ENCODE data around the gene RAB11FIP2.

The RAB11FIP2 gene

DNA sequence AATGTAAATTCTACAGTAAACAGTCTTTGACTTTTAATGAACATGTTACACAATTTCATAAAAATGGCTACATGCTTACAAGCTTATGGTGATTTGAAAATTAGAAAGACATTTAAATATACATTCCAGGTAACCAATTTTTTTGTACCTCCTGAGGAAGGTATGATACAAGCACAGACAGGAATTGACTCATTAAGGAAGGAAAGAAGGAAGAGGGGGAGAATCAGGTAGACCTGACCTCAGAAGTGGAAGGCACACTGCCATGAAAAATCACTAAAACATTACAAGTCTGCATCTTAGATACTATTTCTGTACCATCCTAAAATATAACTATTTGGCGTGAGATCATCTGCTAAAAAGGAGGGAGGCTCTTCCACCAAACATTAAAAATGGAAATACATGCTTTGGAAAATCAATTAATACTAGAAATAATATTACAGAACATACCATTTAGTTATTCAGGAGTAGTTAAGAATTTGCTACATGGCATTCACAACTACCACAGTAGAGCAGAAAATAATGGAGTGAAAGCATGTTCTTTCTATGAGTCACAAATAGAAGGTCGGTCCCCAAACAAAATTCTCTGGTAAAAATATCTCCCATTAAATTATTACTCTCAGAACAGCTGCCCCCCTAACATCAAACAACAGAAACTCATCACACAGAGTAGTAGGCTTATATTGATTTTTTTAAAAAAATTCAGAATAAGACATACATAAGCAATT lies 15.2 kb downstream of the RAB11FIP2 start:
- H3K4me2 ChIP-seq (ENCODE audit: low read length) = no peak overlapping the region

DNA sequence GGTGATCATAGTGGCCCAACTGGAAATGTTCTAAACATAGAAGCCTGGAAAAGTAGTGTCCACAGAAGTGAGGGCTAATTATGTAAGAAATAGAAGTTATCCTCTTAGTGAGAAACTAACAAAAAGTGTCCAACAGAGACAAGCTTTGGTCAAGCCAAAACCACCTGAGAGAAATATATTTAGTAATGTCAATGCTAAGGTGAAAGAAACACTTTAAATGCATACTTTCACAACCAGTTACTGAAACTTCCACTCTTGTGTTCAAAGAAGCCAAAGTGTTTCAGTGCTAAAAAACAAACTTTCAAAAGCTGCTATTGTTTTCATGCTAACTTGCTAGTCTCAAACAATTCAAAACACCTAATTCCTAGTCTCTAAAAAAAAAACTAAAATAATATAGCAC lies 18.1 kb downstream of the RAB11FIP2 start:
- H4K20me1 ChIP-seq (ENCODE audit: control insufficient read depth, insufficient read depth, low read depth, low read length) = no peaks in the 10 kb centered on the region
- H3F3A ChIP-seq (ENCODE audit: control insufficient read depth, insufficient read depth) = no peaks in the 10 kb centered on the region
- H3K36me3 ChIP-seq (ENCODE audit: control insufficient read depth, low read length) = peaks cover 8% of the 10 kb centered on the region
- H3K4me2 ChIP-seq (ENCODE audit: low read length) = no peak overlapping the region
- H3K9me3 ChIP-seq (ENCODE audit: control insufficient read depth, insufficient read depth, low read length) = no peaks in the 10 kb centered on the region
- no peaks in the 10 kb centered on the region for H3K27me3 ChIP-seq (ENCODE audit: control insufficient read depth, low read length)
- no peaks in the 10 kb centered on the region for H3K9me2 ChIP-seq (replicated peaks; ENCODE audit: control insufficient read depth, low read length)
- no peak overlapping the region for H3K4me3 ChIP-seq (ENCODE audit: low read length)
- no peaks in the 10 kb centered on the region for H3K79me2 ChIP-seq (ENCODE audit: control insufficient read depth, low read length)
- H3K4me1 ChIP-seq (ENCODE audit: control insufficient read depth, low read length) = no peaks in the 10 kb centered on the region
- H3K27ac ChIP-seq (ENCODE audit: low read depth, low read length) = no peak overlapping the region
- no peak for TF ChIP-seq EZH2phosphoT487 (IDR thresholded peaks at IDR 0.05; ENCODE audit: borderline replicate concordance, low read length)
- TF ChIP-seq, protein P1, sequence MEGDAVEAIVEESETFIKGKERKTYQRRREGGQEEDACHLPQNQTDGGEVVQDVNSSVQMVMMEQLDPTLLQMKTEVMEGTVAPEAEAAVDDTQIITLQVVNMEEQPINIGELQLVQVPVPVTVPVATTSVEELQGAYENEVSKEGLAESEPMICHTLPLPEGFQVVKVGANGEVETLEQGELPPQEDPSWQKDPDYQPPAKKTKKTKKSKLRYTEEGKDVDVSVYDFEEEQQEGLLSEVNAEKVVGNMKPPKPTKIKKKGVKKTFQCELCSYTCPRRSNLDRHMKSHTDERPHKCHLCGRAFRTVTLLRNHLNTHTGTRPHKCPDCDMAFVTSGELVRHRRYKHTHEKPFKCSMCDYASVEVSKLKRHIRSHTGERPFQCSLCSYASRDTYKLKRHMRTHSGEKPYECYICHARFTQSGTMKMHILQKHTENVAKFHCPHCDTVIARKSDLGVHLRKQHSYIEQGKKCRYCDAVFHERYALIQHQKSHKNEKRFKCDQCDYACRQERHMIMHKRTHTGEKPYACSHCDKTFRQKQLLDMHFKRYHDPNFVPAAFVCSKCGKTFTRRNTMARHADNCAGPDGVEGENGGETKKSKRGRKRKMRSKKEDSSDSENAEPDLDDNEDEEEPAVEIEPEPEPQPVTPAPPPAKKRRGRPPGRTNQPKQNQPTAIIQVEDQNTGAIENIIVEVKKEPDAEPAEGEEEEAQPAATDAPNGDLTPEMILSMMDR (IDR thresholded peaks at IDR 0.05; ENCODE audit: low read depth, low read length, poor library complexity, severe bottlenecking) = no peak

More for the DNA sequence above, 15.2 kb downstream of the RAB11FIP2 start:
- H4K20me1 ChIP-seq (ENCODE audit: control insufficient read depth, insufficient read depth, low read depth, low read length) = no peaks in the 10 kb centered on the region
- TF ChIP-seq EZH2phosphoT487 (IDR thresholded peaks at IDR 0.05; ENCODE audit: borderline replicate concordance, low read length) = no peak
- TF ChIP-seq, protein P1 (IDR thresholded peaks at IDR 0.05; ENCODE audit: low read depth, low read length, poor library complexity, severe bottlenecking) = no peak
- H3K27me3 ChIP-seq (ENCODE audit: control insufficient read depth, low read length) = no peaks in the 10 kb centered on the region
- peaks cover 2% of the 10 kb centered on the region; the same call in 1 of the 2 replicates for H3K79me2 ChIP-seq (ENCODE audit: control insufficient read depth, low read length)
- no peaks in the 10 kb centered on the region for H3F3A ChIP-seq (ENCODE audit: control insufficient read depth, insufficient read depth)
- H3K9me3 ChIP-seq (ENCODE audit: control insufficient read depth, insufficient read depth, low read length) = no peaks in the 10 kb centered on the region
- no peak overlapping the region for H3K27ac ChIP-seq (ENCODE audit: low read depth, low read length)
- peaks cover 29% of the 10 kb centered on the region for H3K36me3 ChIP-seq (ENCODE audit: control insufficient read depth, low read length)
- H3K9me2 ChIP-seq (replicated peaks; ENCODE audit: control insufficient read depth, low read length) = no peaks in the 10 kb centered on the region
- no peak overlapping the region for H3K4me3 ChIP-seq (ENCODE audit: low read length)
- H3K4me1 ChIP-seq (ENCODE audit: control insufficient read depth, low read length) = no peaks in the 10 kb centered on the region

GRCh38 chr10:118027397-118027796 lies 19.3 kb downstream of the RAB11FIP2 start:
- Histone ChIP-seq H3K9me3 (ENCODE audit: control insufficient read depth, insufficient read depth, low read length) (no peaks in the 10 kb centered on the region), H3K79me2 (ENCODE audit: control insufficient read depth, low read length) (no peaks in the 10 kb centered on the region), H3K4me1 (ENCODE audit: control insufficient read depth, low read length) (no peaks in the 10 kb centered on the region), H3K36me3 (ENCODE audit: control insufficient read depth, low read length) (peaks cover 3% of the 10 kb centered on the region; the same call in 1 of the 2 replicates), H4K20me1 (ENCODE audit: control insufficient read depth, insufficient read depth, low read depth, low read length) (no peaks in the 10 kb centered on the region), H3K27me3 (ENCODE audit: control insufficient read depth, low read length) (no peaks in the 10 kb centered on the region), H3K4me2 (ENCODE audit: low read length) (no peak overlapping the region), H3F3A (ENCODE audit: control insufficient read depth, insufficient read depth) (no peaks in the 10 kb centered on the region), H3K9me2 (replicated peaks; ENCODE audit: control insufficient read depth, low read length) (no peaks in the 10 kb centered on the region), H3K4me3 (ENCODE audit: low read length) (no peak overlapping the region), H3K27ac (ENCODE audit: low read depth, low read length) (no peak overlapping the region)
- TF ChIP-seq EZH2phosphoT487 (IDR thresholded peaks at IDR 0.05; ENCODE audit: borderline replicate concordance, low read length) = no peak

DNA sequence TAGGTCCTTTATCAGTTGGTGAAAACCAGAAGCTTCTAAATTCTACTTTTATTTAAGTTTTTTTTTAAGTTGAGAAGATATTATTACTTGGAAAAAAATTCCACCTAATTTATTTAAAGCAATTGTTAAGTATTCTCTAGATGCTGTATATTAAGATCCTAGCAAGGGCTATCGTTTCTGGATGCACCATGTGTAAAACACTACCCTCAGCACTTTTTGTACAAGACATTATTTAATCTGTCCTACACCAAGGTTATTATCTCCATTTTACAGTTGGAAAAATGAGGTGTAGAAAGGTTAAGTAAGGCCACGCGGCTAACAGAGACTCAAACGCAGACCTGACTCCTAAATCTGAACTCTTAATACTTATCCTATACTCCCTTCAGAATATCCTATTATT lies 19.8 kb downstream of the RAB11FIP2 start:
- no peak overlapping the region for H3K4me3 ChIP-seq (ENCODE audit: low read length)
- no peaks in the 10 kb centered on the region for H3K27me3 ChIP-seq (ENCODE audit: control insufficient read depth, low read length)
- no peak overlapping the region for H3K4me2 ChIP-seq (ENCODE audit: low read length)
- no peaks in the 10 kb centered on the region for H3K9me3 ChIP-seq (ENCODE audit: control insufficient read depth, insufficient read depth, low read length)
- H4K20me1 ChIP-seq (ENCODE audit: control insufficient read depth, insufficient read depth, low read depth, low read length) = no peaks in the 10 kb centered on the region
- TF ChIP-seq, protein P1 (IDR thresholded peaks at IDR 0.05; ENCODE audit: low read depth, low read length, poor library complexity, severe bottlenecking) = no peak
- TF ChIP-seq EZH2phosphoT487 (IDR thresholded peaks at IDR 0.05; ENCODE audit: borderline replicate concordance, low read length) = no peak
- no peaks in the 10 kb centered on the region for H3K4me1 ChIP-seq (ENCODE audit: control insufficient read depth, low read length)
- no peak overlapping the region for H3K27ac ChIP-seq (ENCODE audit: low read depth, low read length)
- no peaks in the 10 kb centered on the region for H3F3A ChIP-seq (ENCODE audit: control insufficient read depth, insufficient read depth)
- H3K79me2 ChIP-seq (ENCODE audit: control insufficient read depth, low read length) = no peaks in the 10 kb centered on the region; the same call in 1 of the 2 replicates
- no peaks in the 10 kb centered on the region for H3K9me2 ChIP-seq (replicated peaks; ENCODE audit: control insufficient read depth, low read length)
- H3K36me3 ChIP-seq (ENCODE audit: control insufficient read depth, low read length) = peaks cover 3% of the 10 kb centered on the region; the same call in 1 of the 2 replicates

Data from DOHH2 (cell line).